Measurements from ENCODE around the gene C12orf56.

GRCh38 chr12:64404470-64405256 is 14.1 kb upstream of the C12orf56 start:
- TF ChIP-seq CTCF (IDR thresholded peaks at IDR 0.05) (no peak), EP300 (IDR thresholded peaks at IDR 0.05) (no peak), POLR2A (IDR thresholded peaks at IDR 0.05) (no peak)

All from sigmoid colon (tissue), 4 donors.